Measurements from ENCODE around the gene RSF1.

The RSF1 gene

DNA sequence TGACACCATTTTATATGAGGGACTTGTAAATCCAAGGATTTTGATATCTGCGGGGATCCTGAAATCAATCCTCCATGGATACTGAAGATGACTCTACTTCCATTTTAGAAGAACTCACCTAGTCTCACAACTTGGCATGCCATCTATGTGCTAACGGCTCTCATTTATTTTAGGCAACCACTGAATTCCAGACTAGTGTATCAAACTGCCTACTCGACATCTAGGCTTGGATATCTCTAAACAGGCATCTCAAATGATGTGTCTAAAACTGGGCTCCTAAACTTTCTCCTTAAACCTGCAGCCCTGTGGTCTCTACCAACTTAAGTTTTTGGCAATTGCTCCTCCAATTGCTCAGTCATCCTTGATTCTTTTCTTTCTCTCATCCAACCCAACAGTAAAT is 151.8 kb downstream of the RSF1 start:
- no peak for DNase-seq (ENCODE audit: low spot score)
- no peak for TF ChIP-seq CTCF (IDR thresholded peaks at IDR 0.05; ENCODE audit: borderline replicate concordance, control extremely low read depth, extremely low read depth, insufficient read depth, missing control alignments)
- in situ Hi-C loops (cut with MboI; ENCODE audit: low sequenced_read_pairs, unreplicated experiment) = no loop called here

- DNase-seq (ENCODE audit: low spot score) = no peak
- in situ Hi-C loops (cut with MboI; ENCODE audit: low sequenced_read_pairs, unreplicated experiment) = no loop called here
- TF ChIP-seq CTCF (IDR thresholded peaks at IDR 0.05; ENCODE audit: borderline replicate concordance, control extremely low read depth, extremely low read depth, insufficient read depth, missing control alignments) = no peak
These were observed 155.1 kb downstream of the RSF1 start for GRCh38 chr11:77665240-77665965.

DNA sequence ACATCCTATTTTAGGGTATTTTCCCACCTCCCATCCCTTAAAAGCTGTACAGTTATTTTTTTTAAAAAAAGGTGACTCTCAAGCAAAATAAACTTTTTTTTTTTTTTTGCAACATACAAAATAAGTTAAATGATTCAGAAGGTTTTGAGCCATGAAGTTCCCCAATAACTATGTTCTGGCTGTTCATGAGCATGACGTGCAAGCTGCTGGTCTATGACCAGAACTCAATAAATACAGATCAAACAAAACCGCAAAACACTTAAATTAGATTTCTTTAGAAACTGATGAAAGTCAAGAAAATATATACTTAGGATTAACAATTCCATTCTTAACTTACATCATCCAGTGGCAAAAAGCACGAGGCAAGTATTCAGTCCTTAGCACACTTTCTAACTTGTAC is 158.9 kb downstream of the RSF1 start:
- in situ Hi-C loops (cut with MboI; ENCODE audit: low sequenced_read_pairs, unreplicated experiment) = no loop called here
- DNase-seq (ENCODE audit: low spot score) = no peak
- TF ChIP-seq CTCF (IDR thresholded peaks at IDR 0.05; ENCODE audit: borderline replicate concordance, control extremely low read depth, extremely low read depth, insufficient read depth, missing control alignments) = no peak

DNA sequence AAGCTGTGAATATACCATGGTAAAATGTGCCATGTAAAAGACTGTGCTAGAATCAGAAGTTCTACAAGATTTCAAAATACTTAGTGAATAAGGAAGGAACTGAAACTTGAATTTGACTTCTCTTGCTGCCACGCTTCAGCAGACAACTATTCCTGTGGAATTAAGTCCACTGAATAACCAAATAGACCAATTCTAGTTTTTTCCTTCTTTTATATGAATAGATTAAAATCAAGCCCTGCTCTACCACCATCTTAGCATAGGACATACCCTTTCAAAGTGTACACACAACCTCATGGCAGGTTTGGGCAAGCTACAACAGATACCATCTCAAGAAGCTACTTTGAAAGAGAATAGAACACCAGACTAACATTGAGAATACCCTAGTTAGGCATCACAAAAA is 159.6 kb downstream of the RSF1 start:
- no peak for TF ChIP-seq CTCF (IDR thresholded peaks at IDR 0.05; ENCODE audit: borderline replicate concordance, control extremely low read depth, extremely low read depth, insufficient read depth, missing control alignments)
- in situ Hi-C loops (cut with MboI; ENCODE audit: low sequenced_read_pairs, unreplicated experiment) = no loop called here
- no peak for DNase-seq (ENCODE audit: low spot score)

DNA sequence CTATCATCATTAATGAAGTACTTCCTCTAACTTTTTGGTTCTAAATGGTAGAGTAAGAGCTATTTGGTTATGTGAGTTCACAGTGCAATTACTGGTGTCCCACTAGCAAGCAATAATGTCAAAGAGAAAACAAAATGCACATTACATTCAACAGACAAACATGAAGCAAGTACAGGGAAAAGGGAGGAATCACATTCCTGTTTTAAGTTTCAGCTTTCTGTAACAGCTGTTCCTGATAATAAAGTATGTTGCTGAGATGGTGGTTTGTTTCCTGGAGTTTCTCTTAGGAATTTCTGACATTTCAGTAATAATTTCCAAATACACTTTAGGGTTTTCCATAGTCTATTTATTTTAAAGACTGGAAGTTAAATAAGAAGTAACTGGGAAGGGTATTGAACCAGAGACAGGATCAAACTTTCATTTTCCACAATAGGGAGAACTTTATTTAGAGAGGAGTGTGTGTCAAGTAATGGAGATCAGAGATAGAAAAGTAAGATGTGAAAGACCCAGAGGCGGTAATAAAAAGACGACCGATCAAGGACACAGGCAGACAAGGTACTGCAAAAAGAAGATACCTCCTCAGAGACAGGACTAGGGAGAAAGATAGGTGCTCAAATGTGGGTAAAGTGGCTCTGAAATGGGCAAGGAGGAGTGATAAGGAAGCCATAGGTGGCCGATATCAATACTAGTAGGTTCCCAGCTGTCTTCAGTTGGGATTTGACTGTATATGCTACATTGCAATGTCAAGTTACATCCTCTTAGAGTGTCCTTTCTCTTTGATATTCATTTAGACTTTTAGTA is 162.1 kb downstream of the RSF1 start:
- TF ChIP-seq CTCF (IDR thresholded peaks at IDR 0.05; ENCODE audit: borderline replicate concordance, control extremely low read depth, extremely low read depth, insufficient read depth, missing control alignments) = no peak
- DNase-seq (ENCODE audit: low spot score) = no peak
- in situ Hi-C loops (cut with MboI; ENCODE audit: low sequenced_read_pairs, unreplicated experiment) = no loop called here

DNA sequence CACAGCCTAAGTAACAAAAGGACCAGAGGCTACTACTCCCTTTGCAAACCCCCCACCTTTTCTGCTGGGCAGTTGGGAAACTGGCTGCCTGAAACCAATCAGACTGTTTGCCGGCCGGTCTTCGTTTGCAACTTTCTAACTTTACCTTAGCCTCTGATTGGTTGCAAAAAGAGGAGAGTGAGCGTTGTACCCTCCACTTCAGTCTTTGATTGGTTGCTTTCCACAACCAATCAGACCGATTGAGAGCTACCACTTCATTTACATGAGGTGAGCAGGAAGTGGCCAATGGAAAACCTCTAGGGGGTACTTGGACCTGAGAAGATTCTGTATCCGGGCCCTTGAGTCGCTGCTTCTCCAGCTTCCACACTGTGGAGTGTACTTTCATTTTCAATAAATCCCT is 164.2 kb downstream of the RSF1 start:
- TF ChIP-seq CTCF (IDR thresholded peaks at IDR 0.05; ENCODE audit: borderline replicate concordance, control extremely low read depth, extremely low read depth, insufficient read depth, missing control alignments) = no peak
- no peak for DNase-seq (ENCODE audit: low spot score)
- in situ Hi-C loops (cut with MboI; ENCODE audit: low sequenced_read_pairs, unreplicated experiment) = no loop called here

Data from GM13976 (cell line).